Neuronal stem cell (in vitro differentiated cells): ENCODE data around the gene WWP2.

ENCODE experiments used
- DNase-seq: peaks from one replicate; pipeline ENCODE4 v3.0.0-alpha.2; 2013; ENCODE audit warnings: low spot score
- H2AFZ ChIP-seq: one replicate; pipeline ENCODE4 v1.6.1; 2013; ENCODE audit warnings: mild to moderate bottlenecking, low read length, inconsistent platforms
- H2AK5ac ChIP-seq: 2 replicates; pipeline ENCODE4 v1.6.1; 2013; ENCODE audit warnings: low read depth, mild to moderate bottlenecking, inconsistent platforms, low read length, moderate library complexity, mixed read lengths
- H2BK120ac ChIP-seq: 2 replicates; pipeline ENCODE4 v1.6.1; 2013; ENCODE audit warnings: low read depth, mild to moderate bottlenecking, inconsistent platforms, low read length, moderate library complexity, mixed read lengths
- H2BK12ac ChIP-seq: one replicate; pipeline ENCODE4 v1.6.1; 2013; ENCODE audit warnings: low read length, inconsistent platforms
- H2BK15ac ChIP-seq: 2 replicates; pipeline ENCODE4 v1.6.1; 2013; ENCODE audit warnings: mild to moderate bottlenecking, low read length, inconsistent platforms, mixed read lengths
- H2BK5ac ChIP-seq: one replicate; pipeline ENCODE4 v1.6.1; 2013; ENCODE audit warnings: inconsistent platforms, mild to moderate bottlenecking, low read length, moderate library complexity
- H3K14ac ChIP-seq: one replicate; pipeline ENCODE4 v1.6.1; 2013; ENCODE audit warnings: low read length, inconsistent platforms
- H3K18ac ChIP-seq: 2 replicates; pipeline ENCODE4 v1.6.1; 2013; ENCODE audit warnings: low read length, inconsistent platforms
- H3K23ac ChIP-seq: 2 replicates; pipeline ENCODE4 v1.6.1; 2013; ENCODE audit warnings: low read depth, mild to moderate bottlenecking, mixed read lengths, low read length, inconsistent platforms; ENCODE audit not compliant: poor library complexity
- H3K27ac ChIP-seq: replicated peaks from 3 replicates; pipeline ENCODE4 v1.5.1; 2013; ENCODE audit warnings: low read length, inconsistent platforms
- H3K27me3 ChIP-seq, 3 experiments: 2 replicates each; pipeline ENCODE4 v1.6.1; 2013; ENCODE audit warnings: low read length in 3 of 3, mild to moderate bottlenecking in 2 of 3, inconsistent platforms in 1 of 3, low read depth in 1 of 3, mixed read lengths in 1 of 3, moderate library complexity in 1 of 3; ENCODE audit not compliant: control insufficient read depth in 3 of 3, insufficient read depth in 3 of 3
- H3K36me3 ChIP-seq, 2 donors: replicated peaks in 1 of 2; 2 replicates each; pipeline ENCODE4 v1.6.1; 2013; ENCODE audit warnings: low read length in 2 of 2; ENCODE audit not compliant: control insufficient read depth in 2 of 2, insufficient read depth in 2 of 2
- H3K4ac ChIP-seq: 2 replicates; pipeline ENCODE4 v1.6.1; 2013; ENCODE audit warnings: inconsistent platforms, mild to moderate bottlenecking, low read length, moderate library complexity
- H3K4me1 ChIP-seq, 2 donors: 1 replicate in 1 of 2; 2 replicates in 1 of 2; pipeline ENCODE4 v1.6.1; 2013; ENCODE audit warnings: low read length in 2 of 2, low read depth in 1 of 2; ENCODE audit not compliant: control insufficient read depth in 2 of 2, insufficient read depth in 1 of 2
- H3K4me2 ChIP-seq: one replicate; pipeline ENCODE4 v1.6.1; 2013; ENCODE audit warnings: mild to moderate bottlenecking, low read length, inconsistent platforms; ENCODE audit not compliant: insufficient read depth, poor library complexity, severe bottlenecking
- H3K4me3 ChIP-seq, 2 donors: 2 replicates each; pipeline ENCODE4 v1.5.1; 2013; ENCODE audit warnings: low read length in 2 of 2, mild to moderate bottlenecking in 2 of 2, inconsistent platforms in 1 of 2, moderate library complexity in 1 of 2
- H3K79me1 ChIP-seq: one replicate; pipeline ENCODE4 v1.6.1; 2013; ENCODE audit warnings: low read depth, mild to moderate bottlenecking, inconsistent platforms, low read length, moderate library complexity
- H3K9ac ChIP-seq: one replicate; pipeline ENCODE4 v1.6.1; 2013; ENCODE audit warnings: mild to moderate bottlenecking, low read depth, low read length, inconsistent platforms; ENCODE audit not compliant: poor library complexity
- H3K9me3 ChIP-seq, 2 donors: replicated peaks in 1 of 2; 2 replicates each; pipeline versions ENCODE3 to v1.6.1; 2013; ENCODE audit warnings: low read length in 2 of 2, mild to moderate bottlenecking in 2 of 2, inconsistent platforms in 1 of 2, low read depth in 1 of 2, mixed read lengths in 1 of 2, moderate library complexity in 1 of 2; ENCODE audit not compliant: control insufficient read depth in 2 of 2, insufficient read depth in 1 of 2
- H4K8ac ChIP-seq: one replicate; pipeline ENCODE4 v1.6.1; 2013; ENCODE audit warnings: low read depth, mild to moderate bottlenecking, inconsistent platforms, low read length, moderate library complexity
- H4K91ac ChIP-seq: one replicate; pipeline ENCODE4 v1.6.1; 2013; ENCODE audit warnings: low read length, low read depth, mild to moderate bottlenecking, inconsistent platforms; ENCODE audit not compliant: poor library complexity
- whole genome bisulfite sequencing, 2 donors: extraction: QIAGEN DNeasy Blood & Tissue Kit; methylation state at CpG; one replicate each; pipeline ENCODE4 v1.1.7; 2013; ENCODE audit warnings: missing lambda C conversion rate in 2 of 2, mixed read lengths in 1 of 2; ENCODE audit not compliant: insufficient read length in 2 of 2, insufficient replicate concordance in 1 of 2; ENCODE audit errors: extremely low coverage in 2 of 2; 5-methylcytosine and 5-hydroxymethylcytosine counted together

Gene WWP2

GRCh38 chr16:69886726-69887125, 124.6 kb downstream of the WWP2 start:
- H2BK5ac ChIP-seq = no peak overlapping the region
- H2BK120ac ChIP-seq = no peak overlapping the region
- H3K23ac ChIP-seq = no peak overlapping the region
- no peak overlapping the region for H3K14ac ChIP-seq
- peaks cover 6 to 20% of the 10 kb centered on the region in 2 donors for H3K36me3 ChIP-seq
- no CpG with 5 or more reads among the region's 5 CpGs for WGBS, 2 donors
- H3K79me1 ChIP-seq = no peaks in the 10 kb centered on the region
- DNase-seq = no peak
- no peak overlapping the region for H3K9ac ChIP-seq
- H2AFZ ChIP-seq = no peak overlapping the region
- H2AK5ac ChIP-seq = no peak overlapping the region
- H3K27me3 ChIP-seq = no peaks in the 10 kb centered on the region
- no peak overlapping the region for H2BK12ac ChIP-seq
- peaks cover 4 to 6% of the 10 kb centered on the region in 2 donors for H3K4me1 ChIP-seq
- no peak overlapping the region for H3K4me2 ChIP-seq
- H3K9me3 ChIP-seq = peaks cover 2 to 11% of the 10 kb centered on the region in 2 donors
- H3K4me3 ChIP-seq = no peak overlapping the region
- no peak overlapping the region for H3K4ac ChIP-seq
- no peak overlapping the region for H4K91ac ChIP-seq
- H4K8ac ChIP-seq = no peak overlapping the region
- H3K18ac ChIP-seq = no peak overlapping the region
- H3K27ac ChIP-seq = no peak overlapping the region
- no peak overlapping the region for H2BK15ac ChIP-seq

DNA sequence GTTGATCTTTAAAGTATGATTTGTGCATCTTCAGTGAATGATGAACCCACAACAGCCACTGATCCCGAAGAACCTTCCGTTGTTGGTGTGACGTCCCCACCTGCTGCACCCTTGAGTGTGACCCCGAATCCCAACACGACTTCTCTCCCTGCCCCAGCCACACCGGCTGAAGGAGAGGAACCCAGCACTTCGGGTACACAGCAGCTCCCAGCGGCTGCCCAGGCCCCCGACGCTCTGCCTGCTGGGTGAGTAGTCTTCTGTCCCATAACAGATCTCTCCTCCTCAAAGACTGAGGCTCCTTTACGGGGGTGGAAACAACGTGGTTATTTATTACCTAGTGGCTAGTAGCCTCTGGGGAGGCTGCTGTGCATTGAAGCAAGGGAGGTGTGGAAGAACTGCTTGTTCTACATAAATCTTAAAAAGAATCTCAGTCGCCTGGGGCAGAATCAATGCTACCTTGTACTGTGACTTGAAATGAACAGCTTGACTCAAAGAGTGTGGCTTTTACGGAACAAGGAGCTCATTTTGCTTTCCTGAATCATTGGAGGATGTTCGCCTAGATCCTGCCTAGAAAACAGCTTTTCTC, 126.0 kb downstream of the WWP2 start:
- no peak overlapping the region for H4K8ac ChIP-seq
- no peak overlapping the region for H2AK5ac ChIP-seq
- H3K4me1 ChIP-seq = peaks cover 4 to 9% of the 10 kb centered on the region in 2 donors
- H2BK120ac ChIP-seq = no peak overlapping the region
- no peak overlapping the region for H3K23ac ChIP-seq
- H3K9me3 ChIP-seq = peaks cover 2 to 11% of the 10 kb centered on the region in 2 donors
- H2AFZ ChIP-seq = no peak overlapping the region
- no peak for DNase-seq
- no peak overlapping the region for H2BK5ac ChIP-seq
- no peak overlapping the region for H2BK12ac ChIP-seq
- no peak overlapping the region for H4K91ac ChIP-seq
- no peaks in the 10 kb centered on the region for H3K27me3 ChIP-seq
- no peak overlapping the region for H3K4me3 ChIP-seq
- WGBS, 2 donors = no CpG with 5 or more reads among the region's 15 CpGs
- no peak overlapping the region for H3K9ac ChIP-seq
- H2BK15ac ChIP-seq = no peak overlapping the region
- H3K14ac ChIP-seq = no peak overlapping the region
- no peak overlapping the region for H3K18ac ChIP-seq
- no peak overlapping the region for H3K27ac ChIP-seq
- H3K4me2 ChIP-seq = no peak overlapping the region
- no peak overlapping the region for H3K4ac ChIP-seq
- H3K79me1 ChIP-seq = no peaks in the 10 kb centered on the region
- H3K36me3 ChIP-seq = peaks cover 8 to 20% of the 10 kb centered on the region in 2 donors

DNA sequence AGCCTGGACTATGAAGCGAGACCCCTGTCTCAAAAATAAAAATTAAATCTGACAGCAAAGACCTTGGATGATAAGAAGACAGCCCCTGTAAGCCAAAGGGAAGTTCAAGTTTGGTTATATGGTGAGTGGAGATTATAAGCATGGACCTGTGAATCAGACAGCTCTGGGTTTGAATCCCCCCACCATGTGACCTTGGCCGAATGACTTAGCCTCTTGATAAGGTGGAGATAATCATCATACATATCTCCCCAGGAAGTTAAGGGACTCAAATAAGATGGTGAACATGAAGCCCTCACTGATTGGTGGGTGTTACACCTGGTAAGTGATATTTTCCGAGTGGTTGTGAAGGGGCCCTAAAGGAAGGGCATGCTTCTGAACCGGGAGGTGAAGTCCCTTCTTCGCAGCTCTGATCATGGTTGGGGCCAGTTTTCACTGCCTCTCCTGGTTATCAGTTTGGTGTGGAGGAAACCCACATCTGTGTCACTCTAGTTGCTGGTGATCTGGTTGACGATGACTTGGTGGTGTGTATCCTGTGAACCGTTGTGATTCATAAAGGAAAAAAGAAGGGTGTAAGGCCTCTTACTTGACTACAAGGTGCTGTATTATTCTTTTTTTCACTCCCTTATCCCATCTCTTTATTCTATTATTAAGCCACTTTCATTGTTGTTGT, 127.3 kb downstream of the WWP2 start:
- no peak overlapping the region for H3K4me3 ChIP-seq

DNA sequence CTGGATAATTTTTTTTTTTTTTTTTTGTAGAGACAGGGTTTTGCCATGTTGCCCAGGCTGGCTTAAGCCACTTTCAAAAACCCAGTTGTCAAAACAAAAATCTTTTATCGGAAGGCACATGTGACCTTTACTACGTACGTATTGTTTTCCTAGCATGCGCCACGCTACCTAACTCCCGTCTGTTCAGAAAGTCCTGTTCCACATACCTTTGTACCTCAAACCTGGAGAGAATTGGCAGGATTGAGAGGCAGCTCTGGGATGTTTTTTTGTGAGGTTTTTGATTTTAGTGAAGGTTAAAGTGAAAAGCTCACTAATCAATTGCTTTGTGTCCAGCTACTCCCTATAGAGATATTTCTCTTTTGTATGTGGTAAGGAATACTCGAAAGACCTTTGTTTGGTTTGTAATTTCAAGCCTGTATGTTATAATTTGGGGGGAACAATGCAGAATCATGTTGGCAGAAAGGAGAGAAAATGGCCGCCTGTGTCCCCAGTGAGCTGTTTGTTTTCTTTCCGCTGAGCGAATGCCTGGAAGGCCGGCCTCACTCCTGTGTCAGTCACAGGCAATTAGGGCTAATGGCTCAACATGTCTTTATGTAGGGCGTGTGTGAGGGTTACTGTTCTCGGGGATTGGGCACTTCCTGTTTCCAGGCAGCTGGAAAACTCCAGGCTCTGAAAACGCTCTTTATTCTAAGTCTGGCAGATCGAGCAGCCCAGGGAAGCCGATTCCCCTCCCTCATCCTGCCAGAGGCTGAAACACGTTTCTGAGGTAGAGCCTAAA, 128.2 kb downstream of the WWP2 start:
- Histone ChIP-seq H3K9me3 (peaks cover 2 to 7% of the 10 kb centered on the region in 2 donors), H2BK12ac (no peak overlapping the region), H3K14ac (no peak overlapping the region), H3K27ac (peak overlapping the region; percentile 85), H3K4me1 (peaks cover 4 to 9% of the 10 kb centered on the region in 2 donors), H2AK5ac (no peak overlapping the region), H3K36me3 (peaks cover 8 to 20% of the 10 kb centered on the region in 2 donors), H3K9ac (no peak overlapping the region), H3K27me3 (no peaks in the 10 kb centered on the region), H3K4ac (no peak overlapping the region), H2BK120ac (no peak overlapping the region), H2BK15ac (no peak overlapping the region), H3K4me3 (no peak overlapping the region), H2BK5ac (peak overlapping the region; percentile 57), H3K79me1 (no peaks in the 10 kb centered on the region), H3K4me2 (no peak overlapping the region), H3K23ac (no peak overlapping the region), H4K91ac (no peak overlapping the region), H4K8ac (peak overlapping the region; percentile 70), H2AFZ (peak overlapping the region; percentile 86), H3K18ac (peak overlapping the region; percentile 61)
- DNase-seq = peak; percentile 57
- no CpG with 5 or more reads among the region's 17 CpGs for WGBS, 2 donors

More for the DNA sequence above, 127.3 kb downstream of the WWP2 start:
- Histone ChIP-seq H2BK12ac (no peak overlapping the region), H3K14ac (no peak overlapping the region), H3K4me2 (no peak overlapping the region), H3K4me1 (peaks cover 4 to 9% of the 10 kb centered on the region in 2 donors), H3K27ac (no peak overlapping the region), H3K9ac (no peak overlapping the region), H4K8ac (no peak overlapping the region), H3K4ac (no peak overlapping the region), H3K18ac (no peak overlapping the region), H2BK120ac (no peak overlapping the region), H3K36me3 (peaks cover 8 to 20% of the 10 kb centered on the region in 2 donors), H2BK5ac (no peak overlapping the region), H2AK5ac (no peak overlapping the region), H2AFZ (no peak overlapping the region), H3K23ac (no peak overlapping the region), H3K27me3 (no peaks in the 10 kb centered on the region), H2BK15ac (no peak overlapping the region), H4K91ac (no peak overlapping the region), H3K79me1 (no peaks in the 10 kb centered on the region), H3K9me3 (peaks cover 2 to 11% of the 10 kb centered on the region in 2 donors)
- no CpG with 5 or more reads among the region's 7 CpGs for WGBS, 2 donors
- DNase-seq = no peak
